SK-N-SH (cell line): ENCODE results near the gene OR5H2. TPM values are rescaled to one million over a fixed set of nuclear protein-coding genes. Genes with fewer than 3 reads are reported as not detected.

Source experiments
- CTCF ChIA-PET: fragments of 300-600, 350-600 bp; formaldehyde crosslinking; extraction: SDS; loops from one replicate; lab custom pipeline; 2021; lab: Yijun Ruan, JAX
- POLR2A ChIA-PET: fragments of 350-600 bp; sonication (Branson Sonifier 250); formaldehyde crosslinking; extraction: SDS; loops from one replicate; lab custom pipeline; 2020; ENCODE audit warnings: antibody characterized with exemption, inconsistent platforms; lab: Yijun Ruan, JAX
- DNase-seq: peaks from one replicate; pipeline ENCODE4 v3.0.0; 2012
- H2AFZ ChIP-seq: fragments of 200-600 bp; sonication (generic); 2 replicates; pipeline ENCODE4 v1.8.1; 2016; ENCODE audit warnings: antibody characterized with exemption, mild to moderate bottlenecking, low read depth
- H3F3A ChIP-seq: fragments of 200-600 bp; sonication (generic); replicated peaks from 2 replicates; pipeline ENCODE3; 2016; ENCODE audit warnings: antibody characterized with exemption, mild to moderate bottlenecking; ENCODE audit not compliant: insufficient read depth
- H3K27ac ChIP-seq, 2 experiments: fragments of 200-500 bp in 1 of 2; fragments of 200-600 bp in 1 of 2; sonication (Bioruptor generic) in 1 of 2; sonication (generic), shearing (Covaris generic) in 1 of 2; 2 replicates each; pipeline versions ENCODE4 v1.5.1 to v1.6.1; 2014 to 2016; ENCODE audit warnings: low read depth in 2 of 2, inconsistent platforms in 1 of 2, low read length in 1 of 2, mild to moderate bottlenecking in 1 of 2, mixed read lengths in 1 of 2
- H3K27me3 ChIP-seq: fragments of 200-600 bp; sonication (generic), shearing (Covaris generic); 2 replicates; pipeline ENCODE4 v1.6.1; 2016; ENCODE audit warnings: mixed run types; ENCODE audit not compliant: insufficient read depth
- H3K36me3 ChIP-seq, 2 experiments: fragments of 200-500 bp in 1 of 2; fragments of 200-600 bp in 1 of 2; sonication (Bioruptor generic) in 1 of 2; sonication (generic) in 1 of 2; replicated peaks in 1 of 2; 2 replicates each; pipeline versions ENCODE3 to v1.5.1; 2014 to 2016; ENCODE audit warnings: low read length in 1 of 2, mild to moderate bottlenecking in 1 of 2; ENCODE audit not compliant: insufficient read depth in 2 of 2, control insufficient read depth in 1 of 2
- H3K4me1 ChIP-seq, 2 experiments: fragments of 200-500 bp in 1 of 2; fragments of 200-600 bp in 1 of 2; sonication (Bioruptor generic) in 1 of 2; sonication (generic), shearing (Covaris generic) in 1 of 2; 2 replicates each; pipeline versions ENCODE4 v1.5.1 to v1.6.1; 2014 to 2016; ENCODE audit warnings: low read depth in 1 of 2, low read length in 1 of 2, mixed run types in 1 of 2; ENCODE audit not compliant: insufficient read depth in 2 of 2, control insufficient read depth in 1 of 2
- H3K4me2 ChIP-seq: fragments of 200-600 bp; sonication (generic), shearing (Covaris generic); 2 replicates; pipeline ENCODE4 v1.6.1; 2017; ENCODE audit warnings: mixed run types
- H3K4me3 ChIP-seq, 2 experiments: fragments of 200-500 bp in 1 of 2; fragments of 200-600 bp in 1 of 2; sonication (Bioruptor generic) in 1 of 2; sonication (generic), shearing (Covaris generic) in 1 of 2; 2 replicates each; pipeline versions ENCODE4 v1.5.1 to v1.8.1; 2014 to 2016; ENCODE audit warnings: low read depth in 2 of 2, inconsistent platforms in 1 of 2, low read length in 1 of 2, mild to moderate bottlenecking in 1 of 2, mixed read lengths in 1 of 2, moderate library complexity in 1 of 2
- H3K79me2 ChIP-seq: fragments of 200-600 bp; sonication (generic); 2 replicates; pipeline ENCODE4 v1.8.1; 2017; ENCODE audit warnings: mild to moderate bottlenecking; ENCODE audit not compliant: insufficient read depth
- H3K9ac ChIP-seq: fragments of 200-600 bp; sonication (generic); 2 replicates; pipeline ENCODE4 v1.6.1; 2017; ENCODE audit warnings: mixed run types
- H3K9me2 ChIP-seq: fragments of 200-600 bp; sonication (generic); 2 replicates; pipeline ENCODE4 v1.6.1; 2017; ENCODE audit warnings: mixed run types
- H3K9me3 ChIP-seq: fragments of 200-600 bp; sonication (generic); 2 replicates; pipeline ENCODE4 v1.6.1; 2017; ENCODE audit warnings: mixed run types, mild to moderate bottlenecking, moderate library complexity
- H4K20me1 ChIP-seq: fragments of 200-600 bp; sonication (generic); 2 replicates; pipeline ENCODE4 v1.6.1; 2017; ENCODE audit warnings: mild to moderate bottlenecking, mixed run types; ENCODE audit not compliant: insufficient read depth
- CHD2 ChIP-seq: fragments of 150-350 bp; IDR thresholded peaks from 2 replicates; pipeline ENCODE4 v1.6.1; 2018; ENCODE audit warnings: low read length; ENCODE audit not compliant: partially characterized antibody
- CTCF ChIP-seq: fragments of 200-600 bp; sonication (generic); IDR thresholded peaks from 2 replicates; pipeline ENCODE4 v1.6.1; 2017; ENCODE audit warnings: antibody characterized with exemption, mild to moderate bottlenecking, moderate library complexity
- EP300 ChIP-seq, 2 experiments: IDR thresholded peaks; 2 replicates each; pipeline versions ENCODE4 v1.4.0 to v1.6.1; 2012; ENCODE audit warnings: borderline replicate concordance in 1 of 2, low read depth in 1 of 2, low read length in 1 of 2
- EZH2phosphoT487 ChIP-seq: fragments of 200-600 bp; sonication (generic); IDR thresholded peaks from 2 replicates; pipeline ENCODE4 v1.6.1; 2017; ENCODE audit warnings: low read depth, mixed run types, mild to moderate bottlenecking, antibody characterized with exemption, moderate library complexity, borderline replicate concordance
- FOSL2 ChIP-seq: IDR thresholded peaks from 2 replicates; pipeline ENCODE4 v1.4.0; 2012; ENCODE audit warnings: low read depth, mild to moderate bottlenecking, moderate library complexity, borderline replicate concordance
- FOXJ3 ChIP-seq: sonication (generic); formaldehyde crosslinking; IDR thresholded peaks from 2 replicates; pipeline ENCODE4 v1.5.1; 2020; ENCODE audit warnings: mild to moderate bottlenecking, missing genetic modification reagents
- GABPA ChIP-seq: IDR thresholded peaks from 2 replicates; pipeline ENCODE4 v1.4.0; 2012; ENCODE audit warnings: low read depth, mild to moderate bottlenecking
- GATA2 ChIP-seq: sonication (generic); formaldehyde crosslinking; IDR thresholded peaks from 2 replicates; pipeline ENCODE4 v1.5.0; 2020; ENCODE audit warnings: mild to moderate bottlenecking, missing genetic modification reagents
- JUND ChIP-seq: IDR thresholded peaks from 2 replicates; pipeline ENCODE4 v1.4.0; 2012
- MEF2A ChIP-seq: IDR thresholded peaks from 2 replicates; pipeline ENCODE4 v1.4.0; 2012; ENCODE audit warnings: low read depth, borderline replicate concordance
- MXI1 ChIP-seq: IDR thresholded peaks from 2 replicates; pipeline ENCODE4 v1.6.1; 2012; ENCODE audit warnings: mild to moderate bottlenecking, low read depth, low read length, improper control_type of control experiment
- NFIC ChIP-seq: IDR thresholded peaks from 2 replicates; pipeline ENCODE4 v1.4.0; 2012; ENCODE audit warnings: borderline replicate concordance
- NRF1 ChIP-seq: IDR thresholded peaks from 2 replicates; pipeline ENCODE4 v1.6.1; 2012; ENCODE audit warnings: low read depth, mild to moderate bottlenecking, low read length
- RAD21 ChIP-seq: IDR thresholded peaks from 2 replicates; pipeline ENCODE4 v1.6.1; 2012; ENCODE audit warnings: mild to moderate bottlenecking, low read length
- RXRA ChIP-seq: IDR thresholded peaks from 2 replicates; pipeline ENCODE4 v1.4.0; 2012; ENCODE audit warnings: low read depth, mild to moderate bottlenecking, borderline replicate concordance
- TAF1 ChIP-seq: IDR thresholded peaks from 2 replicates; pipeline ENCODE4 v1.6.1; 2012; ENCODE audit warnings: low read depth, mild to moderate bottlenecking, low read length, moderate library complexity, borderline replicate concordance
- USF2 ChIP-seq: fragments of 150-350 bp; IDR thresholded peaks from 2 replicates; pipeline ENCODE4 v1.6.1; 2017; ENCODE audit warnings: antibody characterized with exemption, low read length, low read depth, borderline replicate concordance
- YY1 ChIP-seq: IDR thresholded peaks from 2 replicates; pipeline ENCODE4 v1.4.0; 2012; ENCODE audit warnings: low read depth, mild to moderate bottlenecking
- WGBS: methylation state at CpG from one replicate; pipeline ENCODE4 v1.1.6; 2017; ENCODE audit warnings: low lambda C conversion rate; 5-methylcytosine and 5-hydroxymethylcytosine counted together
- polyA plus RNA-seq, 3 experiments: library from polyadenylated mRNA; depleted of rRNA; stranded (reverse); fragments of >200 nt; gene quantifications; 2 replicates each; pipeline ENCODE4 v1.2.3, GENCODE V29; 2012
- TF ChIP-seq, protein P1 (sequence below): IDR thresholded peaks from 2 replicates; pipeline ENCODE4 v1.6.1; 2012; ENCODE audit warnings: mild to moderate bottlenecking, low read depth, low read length, moderate library complexity
- TF ChIP-seq, protein P2 (sequence below): IDR thresholded peaks from 2 replicates; pipeline ENCODE4 v1.4.0; 2012; ENCODE audit warnings: low read depth, borderline replicate concordance

OR5H2 gene
- polyA plus RNA-seq, 1 of the 3 experiments (the other 2 are of a cell fraction), result not detected

DNA sequence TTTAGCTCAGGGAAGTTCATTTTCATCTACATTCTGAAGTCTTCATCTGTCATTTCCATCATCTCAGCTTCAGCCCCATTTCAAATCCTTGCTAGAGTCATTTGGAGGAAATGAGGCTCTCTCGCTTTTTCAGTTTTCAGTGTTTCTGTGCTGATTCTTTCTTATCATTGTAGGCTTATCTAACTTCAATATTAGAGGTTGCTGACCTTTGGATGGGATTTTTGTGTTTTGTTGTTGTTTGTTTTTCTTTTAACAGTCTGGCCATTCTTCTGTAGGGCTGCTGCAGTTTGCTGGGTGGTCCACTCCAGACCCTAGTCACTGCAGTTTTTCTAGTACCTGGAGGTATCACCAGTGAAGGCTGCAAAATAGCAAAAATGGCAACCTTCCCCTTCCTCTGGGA, 8.6 kb downstream of the OR5H2 start:
- H3K4me3 ChIP-seq, result no peak overlapping the region
- DNase-seq, result no peak
- H2AFZ ChIP-seq, result no peak overlapping the region
- H3K9me3 ChIP-seq, result no peaks in the 10 kb centered on the region
- 0% methylated on average over 1 of the region's 1 CpG for WGBS
- TF ChIP-seq TAF1 (no peak), YY1 (no peak)
- H3K27ac ChIP-seq, result no peak overlapping the region
- no peaks in the 10 kb centered on the region for H3K27me3 ChIP-seq
- CTCF ChIA-PET, result interaction anchor here (1.3 kb wide), 1 partner anchor 252 kb away, joined by 4 read pairs; no protein-coding TSS in a partner anchor
- H3F3A ChIP-seq, result no peaks in the 10 kb centered on the region
- no peaks in the 10 kb centered on the region for H4K20me1 ChIP-seq
- no peaks in the 10 kb centered on the region for H3K4me1 ChIP-seq
- no peaks in the 10 kb centered on the region for H3K36me3 ChIP-seq
- no peaks in the 10 kb centered on the region for H3K79me2 ChIP-seq
- POLR2A ChIA-PET, result no interaction called here
- H3K9me2 ChIP-seq, result no peaks in the 10 kb centered on the region
- no peak overlapping the region for H3K4me2 ChIP-seq
- H3K9ac ChIP-seq, result no peak overlapping the region

DNA sequence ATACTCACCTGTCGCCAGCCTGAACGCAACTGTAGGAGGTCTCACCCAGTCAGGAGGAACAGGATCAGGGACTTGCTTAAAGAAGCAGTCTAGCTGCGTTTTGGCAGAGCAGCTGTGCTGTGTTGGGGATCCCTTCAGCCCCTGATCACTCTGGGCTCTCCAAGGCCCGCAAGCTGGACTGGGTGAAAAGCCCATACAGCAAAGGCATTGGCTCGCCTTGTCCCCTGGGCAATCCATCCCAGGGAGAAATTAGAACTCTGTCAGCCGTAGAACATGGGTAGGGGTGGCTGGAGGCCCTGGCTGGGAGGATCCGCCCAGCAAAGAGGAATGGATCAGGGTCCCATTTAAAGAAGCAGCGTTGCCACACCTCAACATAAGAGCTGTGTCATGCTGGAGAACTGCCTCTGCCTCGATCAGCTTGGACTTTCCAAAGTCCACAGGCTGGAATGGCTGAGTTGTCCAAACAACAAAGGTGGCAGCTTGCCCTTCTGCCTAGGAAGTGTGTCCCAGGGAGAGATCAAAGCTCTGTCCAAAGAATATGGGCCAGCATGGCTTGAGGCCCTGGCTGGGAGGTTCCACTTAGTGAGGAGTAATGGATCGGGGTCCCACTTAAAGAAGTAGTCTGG, 9.1 kb downstream of the OR5H2 start:
- Histone ChIP-seq H3K4me2 (no peak overlapping the region), H3K9me2 (no peaks in the 10 kb centered on the region), H3K4me1 (no peaks in the 10 kb centered on the region), H3K27ac (no peak overlapping the region), H3K9me3 (no peaks in the 10 kb centered on the region), H3K36me3 (no peaks in the 10 kb centered on the region), H3K79me2 (no peaks in the 10 kb centered on the region), H3F3A (no peaks in the 10 kb centered on the region), H3K27me3 (no peaks in the 10 kb centered on the region), H4K20me1 (no peaks in the 10 kb centered on the region), H3K9ac (no peak overlapping the region), H3K4me3 (no peak overlapping the region), H2AFZ (no peak overlapping the region)
- POLR2A ChIA-PET, result no interaction called here
- TF ChIP-seq JUND (no peak), CHD2 (no peak), GABPA (no peak), FOSL2 (no peak), GATA2 (CRISPR knock-in tag) (no peak), MEF2A (no peak), NRF1 (no peak), EP300 (IDR thresholded peaks at IDR 0.05; ENCODE audit: borderline replicate concordance in 1 of 2, low read depth in 1 of 2, low read length in 1 of 2) (no peak), RAD21 (no peak), CTCF (no peak), USF2 (no peak), MXI1 (no peak), EZH2phosphoT487 (no peak), FOXJ3 (no peak), NFIC (no peak), RXRA (no peak)
- TF ChIP-seq, protein P1, sequence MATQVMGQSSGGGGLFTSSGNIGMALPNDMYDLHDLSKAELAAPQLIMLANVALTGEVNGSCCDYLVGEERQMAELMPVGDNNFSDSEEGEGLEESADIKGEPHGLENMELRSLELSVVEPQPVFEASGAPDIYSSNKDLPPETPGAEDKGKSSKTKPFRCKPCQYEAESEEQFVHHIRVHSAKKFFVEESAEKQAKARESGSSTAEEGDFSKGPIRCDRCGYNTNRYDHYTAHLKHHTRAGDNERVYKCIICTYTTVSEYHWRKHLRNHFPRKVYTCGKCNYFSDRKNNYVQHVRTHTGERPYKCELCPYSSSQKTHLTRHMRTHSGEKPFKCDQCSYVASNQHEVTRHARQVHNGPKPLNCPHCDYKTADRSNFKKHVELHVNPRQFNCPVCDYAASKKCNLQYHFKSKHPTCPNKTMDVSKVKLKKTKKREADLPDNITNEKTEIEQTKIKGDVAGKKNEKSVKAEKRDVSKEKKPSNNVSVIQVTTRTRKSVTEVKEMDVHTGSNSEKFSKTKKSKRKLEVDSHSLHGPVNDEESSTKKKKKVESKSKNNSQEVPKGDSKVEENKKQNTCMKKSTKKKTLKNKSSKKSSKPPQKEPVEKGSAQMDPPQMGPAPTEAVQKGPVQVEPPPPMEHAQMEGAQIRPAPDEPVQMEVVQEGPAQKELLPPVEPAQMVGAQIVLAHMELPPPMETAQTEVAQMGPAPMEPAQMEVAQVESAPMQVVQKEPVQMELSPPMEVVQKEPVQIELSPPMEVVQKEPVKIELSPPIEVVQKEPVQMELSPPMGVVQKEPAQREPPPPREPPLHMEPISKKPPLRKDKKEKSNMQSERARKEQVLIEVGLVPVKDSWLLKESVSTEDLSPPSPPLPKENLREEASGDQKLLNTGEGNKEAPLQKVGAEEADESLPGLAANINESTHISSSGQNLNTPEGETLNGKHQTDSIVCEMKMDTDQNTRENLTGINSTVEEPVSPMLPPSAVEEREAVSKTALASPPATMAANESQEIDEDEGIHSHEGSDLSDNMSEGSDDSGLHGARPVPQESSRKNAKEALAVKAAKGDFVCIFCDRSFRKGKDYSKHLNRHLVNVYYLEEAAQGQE, result no peak
- TF ChIP-seq, protein P2, sequence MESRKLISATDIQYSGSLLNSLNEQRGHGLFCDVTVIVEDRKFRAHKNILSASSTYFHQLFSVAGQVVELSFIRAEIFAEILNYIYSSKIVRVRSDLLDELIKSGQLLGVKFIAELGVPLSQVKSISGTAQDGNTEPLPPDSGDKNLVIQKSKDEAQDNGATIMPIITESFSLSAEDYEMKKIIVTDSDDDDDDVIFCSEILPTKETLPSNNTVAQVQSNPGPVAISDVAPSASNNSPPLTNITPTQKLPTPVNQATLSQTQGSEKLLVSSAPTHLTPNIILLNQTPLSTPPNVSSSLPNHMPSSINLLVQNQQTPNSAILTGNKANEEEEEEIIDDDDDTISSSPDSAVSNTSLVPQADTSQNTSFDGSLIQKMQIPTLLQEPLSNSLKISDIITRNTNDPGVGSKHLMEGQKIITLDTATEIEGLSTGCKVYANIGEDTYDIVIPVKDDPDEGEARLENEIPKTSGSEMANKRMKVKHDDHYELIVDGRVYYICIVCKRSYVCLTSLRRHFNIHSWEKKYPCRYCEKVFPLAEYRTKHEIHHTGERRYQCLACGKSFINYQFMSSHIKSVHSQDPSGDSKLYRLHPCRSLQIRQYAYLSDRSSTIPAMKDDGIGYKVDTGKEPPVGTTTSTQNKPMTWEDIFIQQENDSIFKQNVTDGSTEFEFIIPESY, result no peak
- CTCF ChIA-PET, result interaction anchor here (1.1 to 1.3 kb wide), 2 partner anchors 11 to 252 kb away, joined by 4 read pairs; no protein-coding TSS in a partner anchor
- no peak for DNase-seq
- WGBS, result 2% methylated on average over 8 of the region's 10 CpGs
